ENCODE data around the gene GPC4. TPM values are rescaled to one million over a fixed set of nuclear protein-coding genes. Genes with fewer than 3 reads are reported as not detected.
A peak's percentile ranks its signal among the peaks of the same experiment; 100 is the strongest.
"Not testable (repeated sequence)": the region's sequence is repeated elsewhere in the genome, so short reads cannot be mapped to it uniquely, and the experiment has no call there.

Gene GPC4
- polyA plus RNA-seq, 3 donors: 18.7 to 20.1 (median 19.2) TPM

DNA sequence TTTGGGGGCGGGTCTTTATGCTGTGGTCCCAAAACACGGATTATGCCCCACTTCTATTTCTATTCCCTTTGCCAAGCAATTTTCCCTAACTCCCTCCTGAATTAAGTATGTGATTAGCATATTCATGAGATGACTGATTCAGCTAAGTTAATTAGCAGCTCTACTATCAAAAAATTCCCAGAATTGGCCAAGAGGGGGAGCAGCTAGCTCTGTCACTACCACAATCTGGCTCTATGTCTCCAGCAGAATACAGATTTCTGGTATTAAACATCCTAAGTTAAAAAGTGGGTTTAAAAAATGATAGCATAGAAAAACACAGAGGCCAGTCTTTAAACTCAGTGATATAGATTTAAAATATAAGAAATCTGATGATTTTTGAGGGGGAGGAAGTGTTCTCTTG lies 80.3 kb downstream of the GPC4 start:
- DNase-seq (ENCODE audit: extremely low read depth in 1 of 11, low read depth in 9 of 11, low spot score in 4 of 11): peak in 6 of 11 donors; percentile 6 to 32 (median 12)

- DNase-seq (ENCODE audit: extremely low read depth in 1 of 11, low read depth in 9 of 11, low spot score in 4 of 11): no peak
Observed at GRCh38 chrX:133333154-133333750, 82.0 kb downstream of the GPC4 start.

- DNase-seq (ENCODE audit: extremely low read depth in 1 of 11, low read depth in 9 of 11, low spot score in 4 of 11): no peak
Observed at GRCh38 chrX:133332737-133333136, 82.6 kb downstream of the GPC4 start.

- DNase-seq (ENCODE audit: extremely low read depth in 1 of 11, low read depth in 9 of 11, low spot score in 4 of 11): no peak
Observed at GRCh38 chrX:133330956-133331355, 84.3 kb downstream of the GPC4 start.

GRCh38 chrX:133325422-133325821 lies 89.9 kb downstream of the GPC4 start:
- no peak for DNase-seq (ENCODE audit: extremely low read depth in 1 of 11, low read depth in 9 of 11, low spot score in 4 of 11)

GRCh38 chrX:133323431-133323830 lies 91.9 kb downstream of the GPC4 start:
- DNase-seq (ENCODE audit: extremely low read depth in 1 of 11, low read depth in 9 of 11, low spot score in 4 of 11): no peak

GRCh38 chrX:133322269-133322668 lies 93.0 kb downstream of the GPC4 start:
- not testable (repeated sequence) for DNase-seq (ENCODE audit: extremely low read depth in 1 of 11, low read depth in 9 of 11, low spot score in 4 of 11)

DNA sequence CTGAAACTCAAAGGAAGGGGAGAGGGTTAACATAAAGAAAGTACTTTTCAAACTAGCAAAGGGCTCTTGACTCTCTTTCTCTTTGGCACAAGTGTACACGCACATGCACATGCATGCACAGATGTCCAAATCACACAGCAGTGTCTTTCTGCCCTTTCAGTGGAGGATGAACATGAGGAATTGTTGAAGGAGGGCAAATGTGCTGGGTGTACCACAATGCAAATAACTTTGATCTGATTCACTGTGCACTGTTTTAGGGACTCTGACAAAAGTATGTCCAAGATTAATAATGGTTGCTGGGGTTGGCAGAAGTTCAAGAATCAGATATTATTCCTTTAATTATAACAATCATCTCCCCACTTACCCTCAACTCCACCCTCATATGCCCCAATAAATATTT lies 93.8 kb downstream of the GPC4 start:
- no peak for DNase-seq (ENCODE audit: extremely low read depth in 1 of 11, low read depth in 9 of 11, low spot score in 4 of 11)

- DNase-seq (ENCODE audit: extremely low read depth in 1 of 11, low read depth in 9 of 11, low spot score in 4 of 11): no peak
Observed at GRCh38 chrX:133314281-133314680, 101.0 kb downstream of the GPC4 start.

GRCh38 chrX:133308499-133308897 lies 106.8 kb downstream of the GPC4 start:
- DNase-seq (ENCODE audit: extremely low read depth in 1 of 11, low read depth in 9 of 11, low spot score in 4 of 11): no peak

DNA sequence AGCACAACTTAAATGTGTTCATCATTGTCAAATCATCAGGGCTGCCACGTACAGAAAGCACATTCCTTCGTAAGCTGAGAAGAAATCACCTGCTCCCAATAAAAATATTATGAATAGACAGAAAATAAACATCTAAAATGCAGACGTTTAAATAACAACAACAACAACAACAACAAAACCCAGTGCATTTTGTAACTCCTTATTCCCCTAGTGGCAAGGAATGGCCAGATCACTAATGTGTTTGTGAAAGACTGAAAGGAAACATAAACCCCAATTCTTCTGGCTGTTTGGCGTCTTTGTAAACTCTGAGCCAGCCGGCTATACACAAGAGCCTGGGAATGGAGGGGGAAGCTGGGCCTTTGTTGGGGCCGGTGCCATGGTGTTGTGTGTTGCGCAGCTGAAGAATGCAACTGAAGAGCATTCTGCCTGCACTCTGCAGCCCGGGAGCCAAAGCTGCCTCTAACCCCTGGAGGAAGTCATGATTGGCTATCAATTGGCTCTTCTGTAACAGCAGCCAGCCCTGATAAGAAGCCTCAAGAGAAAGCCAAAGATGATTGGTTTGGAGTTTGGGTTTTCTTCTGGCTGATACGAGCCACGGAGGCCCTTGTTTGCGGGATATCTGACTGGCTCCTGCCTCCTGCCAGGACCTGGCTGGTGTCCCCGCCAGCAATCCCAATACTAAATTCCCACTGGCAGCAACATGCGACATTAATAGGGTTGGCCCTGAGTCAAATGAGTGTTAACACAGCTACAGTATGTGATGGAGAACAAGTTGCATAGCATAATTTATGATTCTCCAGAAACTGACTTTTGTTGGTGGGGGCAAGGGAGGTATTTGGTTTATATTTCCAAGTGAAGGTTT lies 107.4 kb downstream of the GPC4 start:
- DNase-seq (ENCODE audit: extremely low read depth in 1 of 11, low read depth in 9 of 11, low spot score in 4 of 11): no peak

- no peak for DNase-seq (ENCODE audit: extremely low read depth in 1 of 11, low read depth in 9 of 11, low spot score in 4 of 11)
Observed at GRCh38 chrX:133307094-133307493, 108.2 kb downstream of the GPC4 start.

GRCh38 chrX:133306316-133306715 lies 109.0 kb downstream of the GPC4 start:
- DNase-seq (ENCODE audit: extremely low read depth in 1 of 11, low read depth in 9 of 11, low spot score in 4 of 11): no peak

GRCh38 chrX:133305348-133305747 lies 109.9 kb downstream of the GPC4 start:
- DNase-seq (ENCODE audit: extremely low read depth in 1 of 11, low read depth in 9 of 11, low spot score in 4 of 11): no peak

DNA sequence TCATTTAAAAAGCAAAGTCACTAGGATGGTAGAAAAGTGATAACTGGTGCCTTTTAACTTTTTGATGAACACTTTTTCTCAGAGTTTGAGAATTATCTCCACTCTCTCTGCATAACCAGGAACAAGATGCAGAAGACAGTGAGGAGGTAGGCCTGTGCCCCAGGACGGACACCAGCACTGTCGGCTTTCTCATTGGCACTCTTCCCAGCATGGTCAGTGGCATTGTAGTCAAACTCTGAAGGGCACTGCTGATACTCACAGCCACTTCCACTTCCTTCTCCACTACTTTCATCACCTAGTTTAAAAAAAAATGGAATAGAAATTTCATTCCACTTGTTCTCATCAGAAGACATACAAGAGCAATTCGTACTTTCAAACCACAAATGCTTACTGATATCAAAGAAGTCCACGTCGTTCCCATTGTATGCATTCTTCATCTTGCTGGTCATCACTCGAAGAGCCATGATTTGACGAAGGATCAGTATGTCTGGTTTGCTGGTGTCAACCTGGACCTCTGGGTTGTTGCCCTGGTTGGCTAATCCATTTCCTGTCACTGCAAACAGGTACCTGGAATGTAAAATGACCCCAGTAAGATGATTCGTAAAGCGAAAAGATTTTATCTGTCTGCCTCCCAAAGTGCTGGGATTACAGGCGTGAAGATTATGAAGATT lies 112.4 kb downstream of the GPC4 start:
- no peak for DNase-seq (ENCODE audit: extremely low read depth in 1 of 11, low read depth in 9 of 11, low spot score in 4 of 11)

- DNase-seq (ENCODE audit: extremely low read depth in 1 of 11, low read depth in 9 of 11, low spot score in 4 of 11): no peak
Observed at GRCh38 chrX:133300591-133300990, 114.7 kb downstream of the GPC4 start.

DNA sequence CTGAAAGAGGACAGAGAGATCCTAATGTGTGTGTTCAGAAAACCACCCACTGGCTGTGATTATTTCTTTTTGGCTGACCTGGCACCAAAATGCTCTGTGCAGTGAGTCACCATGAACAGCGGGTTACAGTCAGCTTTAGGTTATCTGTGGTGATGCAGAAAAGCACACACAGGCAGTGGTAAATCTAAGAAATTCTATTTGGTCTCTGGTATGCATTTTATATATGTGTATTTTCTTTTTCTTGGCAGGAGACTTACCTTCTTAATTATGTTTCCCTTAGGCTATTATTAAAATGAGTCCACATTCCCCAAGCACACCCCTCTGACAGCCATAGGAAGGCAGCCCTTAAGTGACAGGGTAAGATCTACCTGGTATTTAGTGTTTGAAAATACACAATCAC lies 118.0 kb downstream of the GPC4 start:
- no peak for DNase-seq (ENCODE audit: extremely low read depth in 1 of 11, low read depth in 9 of 11, low spot score in 4 of 11)

DNA sequence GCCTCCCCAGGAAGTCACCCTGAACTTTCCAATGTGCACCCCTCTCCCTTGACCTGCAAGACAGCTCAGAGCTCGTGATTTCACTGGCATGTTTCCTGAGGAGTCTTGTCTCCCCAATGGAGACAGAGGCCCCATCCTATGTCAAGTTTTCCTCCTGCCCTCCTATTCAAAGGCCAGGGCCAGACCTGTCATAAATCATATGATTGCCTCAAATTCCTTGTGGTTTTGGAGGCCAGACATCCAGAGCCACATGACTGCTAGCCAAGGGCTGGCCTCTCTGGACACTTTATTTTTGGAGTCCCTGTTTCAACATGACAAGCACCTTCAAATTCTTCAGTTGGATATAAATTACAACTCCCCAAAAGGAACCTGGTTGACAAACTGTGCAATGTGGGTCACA lies 121.2 kb downstream of the GPC4 start:
- DNase-seq (ENCODE audit: extremely low read depth in 1 of 11, low read depth in 9 of 11, low spot score in 4 of 11): no peak

- no peak for DNase-seq (ENCODE audit: extremely low read depth in 1 of 11, low read depth in 9 of 11, low spot score in 4 of 11)
Observed at GRCh38 chrX:133290076-133290475, 125.2 kb downstream of the GPC4 start.

- DNase-seq (ENCODE audit: extremely low read depth in 1 of 11, low read depth in 9 of 11, low spot score in 4 of 11): no peak
Observed at GRCh38 chrX:133287860-133288259, 127.4 kb downstream of the GPC4 start.

All from renal cortex interstitium (tissue), 11 donors.